Measurements from ENCODE around the gene TFF3.

GRCh38 chr21:42262831-42263231 is 52.4 kb downstream of the TFF3 start:
- no peak for TF ChIP-seq FOXA1 (IDR thresholded peaks at IDR 0.05)
- no peak for TF ChIP-seq BHLHE40 (IDR thresholded peaks at IDR 0.05; ENCODE audit: borderline replicate concordance)
- TF ChIP-seq SP1 (IDR thresholded peaks at IDR 0.05) = no peak
- TF ChIP-seq SUZ12 (IDR thresholded peaks at IDR 0.05) = no peak
- TF ChIP-seq ELF4 (IDR thresholded peaks at IDR 0.05) = no peak
- no peak for TF ChIP-seq FOXM1 (IDR thresholded peaks at IDR 0.05; ENCODE audit: borderline replicate concordance)
- TF ChIP-seq LEF1 (IDR thresholded peaks at IDR 0.05; ENCODE audit: borderline replicate concordance) = no peak
- TF ChIP-seq ZNF384 (IDR thresholded peaks at IDR 0.05) = no peak
- no peak for TF ChIP-seq CTBP1 (IDR thresholded peaks at IDR 0.05; ENCODE audit: borderline replicate concordance)
- TF ChIP-seq L3MBTL2 (conservative IDR thresholded peaks at IDR 0.05) = no peak

All from HEK293T (cell line).